ENCODE data around the gene C19orf81. TPM values are rescaled to one million over a fixed set of nuclear protein-coding genes. Genes with fewer than 3 reads are reported as not detected.

The C19orf81 gene
- total RNA-seq, 1 donor from 2014 or later, result not detected

DNA sequence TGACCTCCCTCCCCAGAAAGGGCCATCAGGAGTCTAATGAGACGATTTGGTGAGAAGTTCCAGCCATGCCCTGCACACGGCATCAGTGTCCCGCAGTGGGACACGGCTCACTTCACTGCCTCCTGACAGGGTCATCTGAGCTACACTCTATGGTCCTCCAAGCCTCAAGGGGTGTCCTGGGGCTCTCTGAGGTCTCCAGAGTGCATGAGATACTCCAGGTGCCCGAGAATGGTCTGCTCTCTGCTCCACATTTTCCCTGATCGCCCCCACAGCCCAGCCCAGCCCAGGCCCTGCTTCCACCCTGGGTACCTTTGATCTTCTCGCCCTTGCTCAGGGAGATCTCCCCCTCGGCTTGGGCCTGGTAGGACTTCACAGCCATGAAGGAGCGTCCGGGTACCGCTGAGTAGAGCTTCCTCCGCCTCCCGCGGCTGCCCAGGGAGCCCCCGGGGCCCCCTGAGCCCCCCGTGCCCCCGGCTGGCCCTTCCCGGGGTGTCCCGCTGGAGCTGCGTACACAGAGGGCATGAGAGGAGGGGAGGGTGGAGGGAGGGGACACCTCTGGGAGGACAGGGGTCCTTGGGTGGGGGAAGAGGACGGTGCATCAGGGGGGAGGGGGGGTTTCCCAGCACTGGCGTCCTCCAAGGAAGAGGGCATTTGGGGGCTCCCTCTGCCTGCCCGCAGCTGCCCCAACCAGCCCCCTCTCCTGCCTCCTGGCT, 53.1 kb downstream of the C19orf81 start:
- Histone ChIP-seq H3K4me1 (ENCODE audit: insufficient read depth, low read length) (no peaks in the 10 kb centered on the region), H3K4me3 (ENCODE audit: insufficient read depth, low read depth, low read length) (no peak overlapping the region), H3K4me2 (ENCODE audit: low read length) (no peak overlapping the region), H3K27me3 (ENCODE audit: insufficient read depth, low read length) (no peaks in the 10 kb centered on the region), H3K27ac (ENCODE audit: low read depth, low read length) (no peak overlapping the region), H3K79me2 (ENCODE audit: insufficient read depth, low read length) (no peaks in the 10 kb centered on the region), H4K20me1 (ENCODE audit: insufficient read depth, low read length) (no peaks in the 10 kb centered on the region), H3K36me3 (ENCODE audit: insufficient read depth, low read length) (no peaks in the 10 kb centered on the region), H2AFZ (ENCODE audit: low read depth, low read length) (no peak overlapping the region), H3K9ac (ENCODE audit: low read length) (no peak overlapping the region), H3K9me3 (ENCODE audit: insufficient read depth, low read depth, low read length) (no peaks in the 10 kb centered on the region)
- Mint-ChIP-seq H3K36me3 (ENCODE audit: low read depth, unreplicated experiment) (no peaks in the 10 kb centered on the region), H3K27ac (ENCODE audit: unreplicated experiment) (no peak overlapping the region), H3K9me3 (ENCODE audit: unreplicated experiment) (peaks cover 7% of the 10 kb centered on the region), H3K4me3 (ENCODE audit: unreplicated experiment) (no peak overlapping the region), H3K4me1 (ENCODE audit: low read depth, unreplicated experiment) (no peaks in the 10 kb centered on the region), H3K27me3 (ENCODE audit: low read depth, unreplicated experiment) (no peaks in the 10 kb centered on the region)
- FAIRE-seq (no peak), DNase-seq (ENCODE audit: low read depth) (no peak)
- TF ChIP-seq, protein P1, sequence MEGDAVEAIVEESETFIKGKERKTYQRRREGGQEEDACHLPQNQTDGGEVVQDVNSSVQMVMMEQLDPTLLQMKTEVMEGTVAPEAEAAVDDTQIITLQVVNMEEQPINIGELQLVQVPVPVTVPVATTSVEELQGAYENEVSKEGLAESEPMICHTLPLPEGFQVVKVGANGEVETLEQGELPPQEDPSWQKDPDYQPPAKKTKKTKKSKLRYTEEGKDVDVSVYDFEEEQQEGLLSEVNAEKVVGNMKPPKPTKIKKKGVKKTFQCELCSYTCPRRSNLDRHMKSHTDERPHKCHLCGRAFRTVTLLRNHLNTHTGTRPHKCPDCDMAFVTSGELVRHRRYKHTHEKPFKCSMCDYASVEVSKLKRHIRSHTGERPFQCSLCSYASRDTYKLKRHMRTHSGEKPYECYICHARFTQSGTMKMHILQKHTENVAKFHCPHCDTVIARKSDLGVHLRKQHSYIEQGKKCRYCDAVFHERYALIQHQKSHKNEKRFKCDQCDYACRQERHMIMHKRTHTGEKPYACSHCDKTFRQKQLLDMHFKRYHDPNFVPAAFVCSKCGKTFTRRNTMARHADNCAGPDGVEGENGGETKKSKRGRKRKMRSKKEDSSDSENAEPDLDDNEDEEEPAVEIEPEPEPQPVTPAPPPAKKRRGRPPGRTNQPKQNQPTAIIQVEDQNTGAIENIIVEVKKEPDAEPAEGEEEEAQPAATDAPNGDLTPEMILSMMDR (IDR thresholded peaks at IDR 0.05; ENCODE audit: insufficient read depth, low read depth, low read length), result no peak
- no peak for TF ChIP-seq EZH2 (IDR thresholded peaks at IDR 0.05; ENCODE audit: insufficient read depth, low read length)

DNA sequence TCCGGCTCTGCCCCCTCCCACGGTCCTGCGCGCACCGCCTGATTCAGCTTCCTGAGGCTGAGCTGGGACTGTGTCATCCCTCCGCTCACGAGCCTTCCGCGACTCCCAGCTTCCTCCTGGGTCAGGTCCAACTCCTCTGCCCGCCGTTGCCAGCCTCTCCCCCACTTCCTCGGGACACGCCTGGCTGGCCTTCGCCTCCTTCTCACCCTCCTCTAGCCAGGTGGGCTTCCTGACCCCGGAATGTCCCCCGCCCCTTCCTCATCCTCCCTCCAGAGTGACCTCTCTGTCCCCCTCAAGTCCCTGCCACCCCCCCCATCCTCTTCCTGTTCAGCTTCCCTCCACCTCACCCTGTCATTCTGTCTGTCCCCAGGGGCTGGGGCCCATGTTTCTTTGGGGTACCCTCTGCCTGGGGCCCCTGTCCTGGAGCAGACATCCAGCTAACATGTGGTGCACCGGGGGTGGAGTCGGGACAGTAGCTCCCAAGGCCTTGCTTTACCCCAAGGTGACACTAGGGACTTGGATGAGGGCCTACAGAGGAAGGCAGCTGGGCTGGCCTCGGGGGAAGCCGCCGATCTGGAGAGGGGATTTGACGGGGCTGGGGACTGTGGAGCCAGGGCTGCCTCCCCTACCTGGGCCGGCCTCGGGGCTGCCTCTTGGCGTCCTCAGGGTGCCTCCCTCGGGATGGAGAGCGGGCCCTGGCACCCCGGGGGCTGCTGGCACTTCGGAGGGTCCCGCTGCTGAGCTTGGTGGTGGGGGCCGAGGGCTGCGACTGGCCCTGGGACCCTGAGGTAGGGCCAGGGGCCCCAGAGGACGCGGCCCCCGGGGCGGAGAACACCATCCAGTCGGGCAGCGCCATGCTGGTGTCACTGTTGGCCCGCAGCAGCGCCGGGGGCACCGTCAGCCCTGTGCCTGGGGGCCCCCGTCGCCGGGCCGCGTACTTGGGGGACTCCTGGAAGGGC, 53.9 kb downstream of the C19orf81 start:
- Histone ChIP-seq H3K79me2 (ENCODE audit: insufficient read depth, low read length) (no peaks in the 10 kb centered on the region), H4K20me1 (ENCODE audit: insufficient read depth, low read length) (no peaks in the 10 kb centered on the region), H2AFZ (ENCODE audit: low read depth, low read length) (no peak overlapping the region), H3K4me2 (ENCODE audit: low read length) (no peak overlapping the region), H3K27me3 (ENCODE audit: insufficient read depth, low read length) (no peaks in the 10 kb centered on the region), H3K4me3 (ENCODE audit: insufficient read depth, low read depth, low read length) (no peak overlapping the region), H3K27ac (ENCODE audit: low read depth, low read length) (no peak overlapping the region), H3K36me3 (ENCODE audit: insufficient read depth, low read length) (no peaks in the 10 kb centered on the region), H3K9ac (ENCODE audit: low read length) (no peak overlapping the region), H3K9me3 (ENCODE audit: insufficient read depth, low read depth, low read length) (no peaks in the 10 kb centered on the region), H3K4me1 (ENCODE audit: insufficient read depth, low read length) (no peaks in the 10 kb centered on the region)
- H3K27me3 Mint-ChIP-seq (ENCODE audit: low read depth, unreplicated experiment), result no peaks in the 10 kb centered on the region
- peaks cover 11% of the 10 kb centered on the region for H3K9me3 Mint-ChIP-seq (ENCODE audit: unreplicated experiment)
- H3K4me3 Mint-ChIP-seq (ENCODE audit: unreplicated experiment), result no peak overlapping the region
- TF ChIP-seq, protein P1 (IDR thresholded peaks at IDR 0.05; ENCODE audit: insufficient read depth, low read depth, low read length), result no peak
- no peak for TF ChIP-seq EZH2 (IDR thresholded peaks at IDR 0.05; ENCODE audit: insufficient read depth, low read length)
- FAIRE-seq (no peak), DNase-seq (ENCODE audit: low read depth) (no peak)
- H3K36me3 Mint-ChIP-seq (ENCODE audit: low read depth, unreplicated experiment), result no peaks in the 10 kb centered on the region
- H3K27ac Mint-ChIP-seq (ENCODE audit: unreplicated experiment), result no peak overlapping the region
- H3K4me1 Mint-ChIP-seq (ENCODE audit: low read depth, unreplicated experiment), result no peaks in the 10 kb centered on the region
